Cardiac septum (tissue), 1 donor: ENCODE results near the gene FASN. TPM values are rescaled to one million over a fixed set of nuclear protein-coding genes. Genes with fewer than 3 reads are reported as not detected.

Experiments used
- DNase-seq: peaks from one replicate; pipeline ENCODE4 v3.0.0-alpha.2; 2020; ENCODE audit warnings: low spot score
- intact Hi-C: fragments of 100-400 bp; cut with DNase I; formaldehyde crosslinking; loops from one replicate; pipeline ENCODE4 v1.14.0; 2022
- total RNA-seq: library from RNA; stranded (reverse); fragmentation: NEBNext Ultra II Directional; extraction: Animal tissue kit (Norgen Biotek cat#: 25700); gene quantifications from one replicate; pipeline ENCODE4 v1.2.1, GENCODE V29; 2021
- donor health status: DM: no; HTN: no; CAD: no.

FASN gene
- total RNA-seq, 1 donor from 2014 or later, result 22.9 TPM

- intact Hi-C loops, result no loop called here
- DNase-seq, result no peak
Measured at GRCh38 chr17:82091264-82092066, 6.6 kb downstream of the FASN start.

- intact Hi-C loops, result no loop called here
- DNase-seq, result no peak
Measured at GRCh38 chr17:82090549-82091263, 7.3 kb downstream of the FASN start.

- intact Hi-C loops, result no loop called here
- no peak for DNase-seq
Measured at GRCh38 chr17:82089723-82090548, 8.1 kb downstream of the FASN start.

DNA sequence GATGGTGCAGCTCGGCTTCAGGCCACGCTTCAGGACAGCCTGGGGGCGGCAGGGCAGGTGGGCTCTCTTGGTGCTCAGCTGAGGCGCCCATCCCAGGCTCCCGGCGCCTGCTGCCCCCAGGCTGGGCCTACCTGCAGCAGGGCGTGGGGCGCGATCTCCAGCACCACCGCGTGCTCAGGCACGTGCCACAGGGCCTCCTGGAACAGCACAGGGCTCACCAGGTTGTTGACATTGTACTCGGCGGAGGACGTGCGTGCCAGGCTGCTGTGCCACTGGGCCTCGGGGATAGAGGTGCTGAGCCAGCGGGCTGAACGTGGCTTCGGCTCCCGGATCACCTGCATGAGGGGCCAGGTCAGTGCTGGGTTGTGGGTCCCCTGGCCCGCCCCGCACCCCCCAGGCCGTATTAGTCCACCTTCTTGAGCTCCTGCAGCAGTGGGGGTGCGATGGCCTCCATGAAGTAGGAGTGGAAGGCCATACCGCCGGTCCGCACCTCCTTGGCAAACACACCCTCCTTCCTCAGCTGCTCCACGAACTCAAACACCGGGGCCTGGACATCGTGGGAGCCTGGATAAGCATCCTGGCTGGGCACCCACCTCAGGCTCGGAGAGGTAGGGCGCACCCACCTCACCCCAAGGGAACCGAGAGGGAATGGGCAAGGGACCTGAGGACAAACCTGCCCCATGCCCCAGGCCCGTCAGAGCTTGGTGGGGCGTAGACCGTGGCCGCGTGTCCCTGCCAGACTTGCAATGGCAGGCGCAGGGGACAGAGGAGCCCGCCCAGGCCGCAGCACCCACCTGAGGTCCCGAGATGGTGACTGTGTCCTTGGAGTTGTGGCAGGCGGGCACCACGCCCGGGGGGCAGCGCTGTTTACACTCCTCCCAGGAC lies 9.0 kb downstream of the FASN start:
- no peak for DNase-seq
- intact Hi-C loops, result no loop called here

DNA sequence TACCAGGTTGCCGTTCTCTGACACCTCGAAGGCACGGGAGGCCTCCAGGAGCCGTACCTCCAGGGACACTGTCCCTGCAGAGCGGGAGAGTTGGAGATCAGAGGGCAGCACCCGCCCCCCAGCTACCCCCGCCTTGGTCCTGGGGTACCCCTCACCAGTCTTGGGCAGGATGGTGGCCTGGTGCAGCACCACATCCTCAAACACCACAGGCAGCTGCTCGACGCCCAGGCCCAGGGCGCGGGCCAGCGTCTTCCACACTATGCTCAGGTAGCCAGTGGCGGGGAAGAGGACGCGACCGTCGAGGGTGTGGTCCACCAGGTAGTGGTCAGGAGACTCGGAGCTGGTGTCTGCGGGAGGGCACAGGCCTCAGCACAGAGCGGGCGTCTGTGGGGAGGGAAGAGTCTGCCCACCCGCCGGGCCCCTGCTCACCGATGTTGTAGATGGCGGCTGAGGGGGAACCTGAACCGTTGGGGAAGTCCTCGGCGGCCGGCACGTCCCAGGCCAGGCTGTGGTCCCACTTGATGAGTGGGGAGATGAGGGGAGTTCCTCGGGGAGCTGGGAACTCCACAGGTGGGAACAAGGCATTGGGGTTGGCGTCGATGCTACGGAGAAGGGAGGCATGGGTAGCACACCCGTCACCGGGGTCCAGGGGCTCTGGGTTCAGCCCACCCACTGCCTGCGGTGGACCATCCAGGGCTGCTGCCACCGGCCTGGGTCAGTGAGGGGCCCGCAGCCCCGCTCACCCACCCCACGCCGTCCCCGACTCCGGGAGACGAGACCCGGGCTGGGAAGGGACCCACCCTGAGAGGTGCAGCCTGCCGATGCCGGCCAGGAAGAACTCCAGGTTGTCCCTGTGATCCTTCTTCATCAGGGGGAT lies 9.8 kb downstream of the FASN start:
- no peak for DNase-seq
- intact Hi-C loops, result no loop called here

GRCh38 chr17:82086941-82087906 lies 10.8 kb downstream of the FASN start:
- intact Hi-C loops, result no loop called here

DNA sequence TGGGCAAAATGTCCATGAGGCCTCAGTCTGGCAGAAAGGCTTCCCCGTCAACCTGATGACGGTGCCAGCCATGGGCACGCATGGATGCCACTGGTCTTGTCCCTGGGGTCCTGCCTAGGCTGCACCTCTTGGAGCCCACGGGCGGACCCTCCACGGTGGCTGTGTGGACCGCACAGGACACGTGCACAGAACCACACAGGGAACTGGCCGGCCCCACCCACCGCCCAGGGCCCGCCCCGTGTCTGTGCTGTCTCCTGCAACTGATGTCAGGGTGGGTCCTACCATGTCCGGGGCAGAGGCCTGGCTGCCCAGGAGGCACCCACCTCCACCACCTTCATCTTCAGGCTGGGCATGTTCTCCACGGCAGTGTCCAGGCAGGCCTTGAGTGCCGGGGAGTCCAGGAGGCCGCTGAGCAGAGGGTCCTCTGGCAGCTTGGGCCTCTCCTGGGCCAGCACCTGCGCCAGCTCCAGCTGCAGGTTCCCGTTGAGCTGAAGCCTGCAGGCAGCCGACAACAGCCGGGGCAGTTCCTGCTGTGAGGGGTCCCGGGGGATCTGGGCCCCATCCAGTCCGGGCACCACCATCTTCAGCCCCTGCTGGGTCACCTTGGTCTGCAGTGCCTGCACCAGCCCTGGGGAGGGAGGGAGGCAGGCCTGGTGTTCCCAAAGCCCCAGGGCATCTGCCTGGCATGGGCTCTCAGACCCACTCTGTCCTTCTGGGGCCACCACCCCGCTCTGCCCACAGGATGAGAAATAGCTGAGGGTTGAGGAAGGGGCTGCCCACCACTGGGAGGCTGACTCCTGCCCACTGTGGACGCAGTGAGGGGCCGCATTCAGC lies 11.9 kb downstream of the FASN start:
- intact Hi-C loops, result no loop called here
- no peak for DNase-seq

More at GRCh38 chr17:82086941-82087906, 10.8 kb downstream of the FASN start:
- DNase-seq, result no peak

GRCh38 chr17:82085031-82085861 lies 12.8 kb downstream of the FASN start:
- intact Hi-C loops, result no loop called here
- no peak for DNase-seq

DNA sequence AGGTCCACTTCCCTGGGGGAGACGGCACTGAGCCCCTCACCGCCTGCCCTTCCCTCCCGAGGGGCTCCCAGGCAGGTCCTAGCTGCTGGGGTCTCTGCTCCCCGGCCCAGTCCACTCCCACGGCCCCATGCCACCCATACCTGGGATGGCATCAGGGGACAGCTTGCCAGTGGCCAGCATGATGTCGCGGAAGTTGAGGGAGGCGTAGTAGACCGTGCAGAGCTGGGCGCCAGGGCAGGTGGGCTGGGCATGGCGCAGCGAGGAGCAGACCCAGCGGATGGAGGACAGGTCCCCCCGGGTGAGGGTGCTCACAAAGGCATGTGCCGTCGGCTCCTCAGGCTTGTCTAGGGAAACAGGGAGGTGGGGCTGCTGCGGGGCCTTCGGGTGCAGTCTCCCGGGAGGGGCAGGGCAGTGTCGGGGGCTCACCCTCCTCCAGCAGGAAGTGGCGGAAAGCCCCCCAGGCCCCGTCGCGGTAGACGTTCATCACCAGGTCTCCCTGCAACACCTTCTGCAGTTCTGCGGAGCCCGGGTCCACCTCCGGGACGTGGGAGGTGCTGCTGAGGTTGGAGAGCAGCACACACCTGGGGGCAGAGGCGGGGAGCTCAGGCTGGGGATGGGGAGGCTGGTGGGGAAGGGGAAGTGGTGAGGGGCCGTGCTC lies 13.5 kb downstream of the FASN start:
- intact Hi-C loops, result no loop called here
- no peak for DNase-seq

DNA sequence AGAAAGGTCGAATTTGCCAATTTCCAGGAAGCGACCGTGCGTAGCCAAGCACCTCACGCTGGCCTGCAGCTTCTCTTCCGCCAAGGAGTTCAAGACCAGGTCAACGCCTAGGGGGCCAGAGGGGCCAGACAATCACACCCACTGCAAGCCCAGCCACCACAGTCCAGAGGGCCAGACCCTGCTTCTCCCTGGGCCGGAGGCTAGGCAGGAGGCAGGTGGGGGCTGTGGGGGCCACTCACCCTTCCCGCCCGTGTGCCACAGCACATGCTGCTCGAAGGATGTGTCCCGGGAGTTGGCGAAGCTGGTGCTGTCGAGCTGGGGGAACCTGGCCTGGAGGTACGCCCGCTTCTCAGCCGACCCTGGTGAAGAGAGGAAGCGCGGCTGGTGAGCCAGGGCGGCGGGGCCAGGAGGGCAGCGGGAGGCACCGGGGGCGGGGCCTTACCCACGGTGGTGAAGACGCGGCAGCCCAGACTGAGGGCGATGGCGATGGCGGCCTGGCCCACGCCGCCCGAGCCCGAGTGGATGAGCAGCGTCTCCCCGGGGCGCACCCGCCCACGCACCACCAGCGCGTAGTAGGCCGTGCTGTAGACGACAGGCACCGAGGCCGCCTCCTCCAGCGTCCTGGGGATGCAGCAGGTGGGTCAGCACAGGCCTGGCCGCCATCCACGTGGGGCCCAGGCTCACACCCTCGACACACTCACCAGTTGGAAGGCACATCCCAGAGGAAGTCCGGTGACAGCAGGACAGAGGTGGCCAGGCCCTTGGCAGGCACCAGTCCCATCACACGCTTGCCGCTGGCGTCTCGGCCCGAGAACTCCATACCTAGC lies 14.3 kb downstream of the FASN start:
- intact Hi-C loops, result no loop called here
- DNase-seq, result no peak

DNA sequence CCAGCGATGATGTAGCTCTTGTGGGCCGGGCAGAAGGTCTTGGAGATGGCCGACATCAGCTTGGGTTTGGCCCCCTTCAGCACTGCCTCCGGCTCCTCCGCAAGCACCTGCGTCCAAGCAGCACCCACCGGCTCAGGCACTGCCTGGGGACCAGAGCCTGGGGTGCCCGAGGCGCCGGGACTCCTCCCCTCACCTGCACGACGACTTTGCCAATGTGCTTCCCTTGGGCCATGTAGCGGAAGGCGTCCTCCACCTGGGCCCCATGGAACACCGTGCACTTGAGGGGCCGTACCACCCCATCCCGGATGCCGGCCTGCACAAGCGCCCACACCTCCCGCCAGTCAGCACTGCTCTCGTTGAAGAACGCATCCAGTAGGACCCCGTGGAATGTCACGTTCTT lies 15.0 kb downstream of the FASN start:
- no peak for DNase-seq
- intact Hi-C loops, result no loop called here

DNA sequence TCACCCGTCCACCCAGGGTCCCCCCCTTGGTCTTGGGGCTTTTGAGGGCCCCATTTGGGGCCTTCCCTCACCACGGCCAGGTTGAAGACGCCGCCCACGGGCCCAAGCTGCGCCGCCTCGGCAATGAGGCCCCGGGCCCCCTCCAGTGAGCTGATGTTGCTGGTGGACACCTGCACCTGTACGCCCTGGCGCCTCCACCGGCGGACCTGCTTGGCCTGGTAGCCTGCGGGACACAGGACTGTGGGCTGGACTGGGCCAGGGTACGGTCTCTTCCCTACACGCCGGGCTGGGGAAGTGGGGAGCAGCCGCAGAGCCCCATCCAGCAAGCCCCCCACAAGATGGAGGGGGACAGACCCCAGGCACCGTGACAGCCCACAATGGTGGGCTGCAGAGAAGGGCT lies 15.6 kb downstream of the FASN start:
- DNase-seq, result no peak
- intact Hi-C loops, result no loop called here

GRCh38 chr17:82081966-82082365 lies 16.1 kb downstream of the FASN start:
- intact Hi-C loops, result no loop called here
- DNase-seq, result no peak

DNA sequence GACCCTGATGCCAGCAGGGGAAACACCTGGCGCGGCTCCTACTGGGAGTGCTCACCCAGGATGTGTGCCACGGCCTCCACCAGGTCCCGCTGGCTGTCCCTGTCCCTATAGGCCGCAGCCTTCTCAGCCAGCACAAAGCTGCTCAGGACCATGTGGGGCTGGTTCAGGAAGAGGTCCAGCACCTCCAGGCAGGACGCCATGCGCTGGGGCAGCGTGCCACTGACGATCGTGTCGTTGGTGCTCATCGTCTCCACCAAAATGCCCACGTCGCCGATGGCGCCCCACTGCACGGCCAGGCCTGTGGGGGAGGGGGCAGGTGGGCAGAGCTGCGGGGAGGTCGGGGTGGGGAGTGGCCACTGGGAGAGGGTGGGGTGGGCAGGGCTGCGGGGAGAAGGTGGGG lies 16.5 kb downstream of the FASN start:
- no peak for DNase-seq

More for the DNA sequence above, 16.5 kb downstream of the FASN start:
- intact Hi-C loops, result no loop called here
